Measurements from ENCODE around the gene ADGRD2.

DNA sequence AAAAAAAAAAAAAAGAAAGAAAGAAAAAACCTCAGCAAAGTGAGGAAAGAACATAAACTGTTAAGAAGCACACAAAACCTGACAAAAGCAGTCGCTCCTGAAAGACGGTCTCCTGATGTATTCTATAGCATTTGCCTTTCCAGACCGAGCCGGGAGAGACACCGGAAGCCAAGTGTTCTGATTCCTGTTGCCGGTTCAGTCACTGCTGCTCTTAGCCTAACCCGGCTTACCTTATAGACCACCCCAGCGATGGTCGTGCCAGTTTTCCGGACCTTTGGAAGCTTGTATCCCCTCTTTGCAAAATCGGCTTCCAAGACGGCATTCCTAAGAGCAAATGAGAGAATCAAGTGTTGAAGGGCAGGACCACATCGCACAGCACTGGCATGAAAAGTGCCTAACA, 35.6 kb upstream of the ADGRD2 start:
- TF ChIP-seq, protein P1, sequence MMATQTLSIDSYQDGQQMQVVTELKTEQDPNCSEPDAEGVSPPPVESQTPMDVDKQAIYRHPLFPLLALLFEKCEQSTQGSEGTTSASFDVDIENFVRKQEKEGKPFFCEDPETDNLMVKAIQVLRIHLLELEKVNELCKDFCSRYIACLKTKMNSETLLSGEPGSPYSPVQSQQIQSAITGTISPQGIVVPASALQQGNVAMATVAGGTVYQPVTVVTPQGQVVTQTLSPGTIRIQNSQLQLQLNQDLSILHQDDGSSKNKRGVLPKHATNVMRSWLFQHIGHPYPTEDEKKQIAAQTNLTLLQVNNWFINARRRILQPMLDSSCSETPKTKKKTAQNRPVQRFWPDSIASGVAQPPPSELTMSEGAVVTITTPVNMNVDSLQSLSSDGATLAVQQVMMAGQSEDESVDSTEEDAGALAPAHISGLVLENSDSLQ (IDR thresholded peaks at IDR 0.05) = no peak
- TF ChIP-seq ZNF384 (IDR thresholded peaks at IDR 0.05) (no peak), LEF1 (IDR thresholded peaks at IDR 0.05; ENCODE audit: borderline replicate concordance) (no peak), L3MBTL2 (conservative IDR thresholded peaks at IDR 0.05) (no peak), FOXM1 (IDR thresholded peaks at IDR 0.05; ENCODE audit: borderline replicate concordance) (no peak), SP1 (IDR thresholded peaks at IDR 0.05) (no peak)
